IMR-90 (cell line): ENCODE results near the gene RAET1E.
A peak's percentile ranks its signal among the peaks of the same experiment; 100 is the strongest.
"Not testable (repeated sequence)": the region's sequence is repeated elsewhere in the genome, so short reads cannot be mapped to it uniquely, and the experiment has no call there.

Source experiments
- BHLHE40 ChIP-seq: fragments of 150-350 bp; IDR thresholded peaks from 2 replicates; pipeline ENCODE4 v1.6.1; 2016; ENCODE audit warnings: mild to moderate bottlenecking, low read depth, low read length
- CEBPB ChIP-seq: IDR thresholded peaks from 2 replicates; pipeline ENCODE4 v1.6.1; 2012; ENCODE audit warnings: low read depth, low read length, improper control_type of control experiment
- CHD1 ChIP-seq: IDR thresholded peaks from 2 replicates; pipeline ENCODE4 v1.6.1; 2012; ENCODE audit warnings: low read depth, low read length, improper control_type of control experiment
- MAFK ChIP-seq: IDR thresholded peaks from 2 replicates; pipeline ENCODE4 v1.6.1; 2012; ENCODE audit warnings: low read depth, low read length, improper control_type of control experiment
- MAZ ChIP-seq: IDR thresholded peaks from 2 replicates; pipeline ENCODE4 v1.6.1; 2012; ENCODE audit warnings: low read depth, mild to moderate bottlenecking, low read length, improper control_type of control experiment, moderate library complexity, borderline replicate concordance
- MXI1 ChIP-seq: IDR thresholded peaks from 2 replicates; pipeline ENCODE4 v1.6.1; 2012; ENCODE audit warnings: low read depth, mild to moderate bottlenecking, low read length, moderate library complexity, borderline replicate concordance
- POLR2A ChIP-seq: IDR thresholded peaks from 2 replicates; pipeline ENCODE4 v1.6.1; 2012; ENCODE audit warnings: mild to moderate bottlenecking, low read depth, low read length
- RAD21 ChIP-seq: IDR thresholded peaks from 2 replicates; pipeline ENCODE4 v1.6.1; 2012; ENCODE audit warnings: low read length, improper control_type of control experiment
- RCOR1 ChIP-seq: IDR thresholded peaks from 2 replicates; pipeline ENCODE4 v1.6.1; 2012; ENCODE audit warnings: mild to moderate bottlenecking, low read length, improper control_type of control experiment; ENCODE audit not compliant: insufficient replicate concordance
- SMC3 ChIP-seq: fragments of 150-350 bp; IDR thresholded peaks from 2 replicates; pipeline ENCODE4 v1.6.1; 2016; ENCODE audit warnings: low read depth, mild to moderate bottlenecking, antibody characterized with exemption, low read length, moderate library complexity
- TF ChIP-seq, protein P1 (sequence below): conservative IDR thresholded peaks from 2 replicates; pipeline ENCODE4 v1.5.1; 2012; ENCODE audit warnings: mild to moderate bottlenecking, low read depth, low read length, improper control_type of control experiment
- TF ChIP-seq, protein P2 (sequence below): fragments of 150-350 bp; IDR thresholded peaks from 2 replicates; pipeline ENCODE4 v1.6.1; 2017; ENCODE audit warnings: mild to moderate bottlenecking, antibody characterized with exemption, low read length, low read depth

DNA sequence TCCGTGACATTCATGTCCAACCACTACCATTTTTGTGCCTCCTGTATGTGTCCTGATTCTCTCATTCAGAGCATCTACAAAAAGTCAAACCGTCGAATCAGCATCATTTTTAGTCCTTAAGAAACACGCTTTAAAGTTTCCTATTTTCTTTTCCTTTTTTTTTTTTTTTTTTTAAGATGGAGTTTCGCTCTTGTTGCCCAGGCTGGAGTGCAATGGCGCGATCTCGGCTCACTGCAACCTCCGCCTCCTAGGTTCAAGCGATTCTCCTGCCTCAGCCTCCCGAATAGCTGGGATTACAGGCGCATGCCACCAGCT lies 35.5 kb downstream of the RAET1E start:
- TF ChIP-seq, protein P1, sequence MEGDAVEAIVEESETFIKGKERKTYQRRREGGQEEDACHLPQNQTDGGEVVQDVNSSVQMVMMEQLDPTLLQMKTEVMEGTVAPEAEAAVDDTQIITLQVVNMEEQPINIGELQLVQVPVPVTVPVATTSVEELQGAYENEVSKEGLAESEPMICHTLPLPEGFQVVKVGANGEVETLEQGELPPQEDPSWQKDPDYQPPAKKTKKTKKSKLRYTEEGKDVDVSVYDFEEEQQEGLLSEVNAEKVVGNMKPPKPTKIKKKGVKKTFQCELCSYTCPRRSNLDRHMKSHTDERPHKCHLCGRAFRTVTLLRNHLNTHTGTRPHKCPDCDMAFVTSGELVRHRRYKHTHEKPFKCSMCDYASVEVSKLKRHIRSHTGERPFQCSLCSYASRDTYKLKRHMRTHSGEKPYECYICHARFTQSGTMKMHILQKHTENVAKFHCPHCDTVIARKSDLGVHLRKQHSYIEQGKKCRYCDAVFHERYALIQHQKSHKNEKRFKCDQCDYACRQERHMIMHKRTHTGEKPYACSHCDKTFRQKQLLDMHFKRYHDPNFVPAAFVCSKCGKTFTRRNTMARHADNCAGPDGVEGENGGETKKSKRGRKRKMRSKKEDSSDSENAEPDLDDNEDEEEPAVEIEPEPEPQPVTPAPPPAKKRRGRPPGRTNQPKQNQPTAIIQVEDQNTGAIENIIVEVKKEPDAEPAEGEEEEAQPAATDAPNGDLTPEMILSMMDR = not testable (repeated sequence)
- TF ChIP-seq MXI1, POLR2A, RCOR1, SMC3, MAZ, BHLHE40, CEBPB, CHD1, RAD21: not testable (repeated sequence)
- TF ChIP-seq, protein P2, sequence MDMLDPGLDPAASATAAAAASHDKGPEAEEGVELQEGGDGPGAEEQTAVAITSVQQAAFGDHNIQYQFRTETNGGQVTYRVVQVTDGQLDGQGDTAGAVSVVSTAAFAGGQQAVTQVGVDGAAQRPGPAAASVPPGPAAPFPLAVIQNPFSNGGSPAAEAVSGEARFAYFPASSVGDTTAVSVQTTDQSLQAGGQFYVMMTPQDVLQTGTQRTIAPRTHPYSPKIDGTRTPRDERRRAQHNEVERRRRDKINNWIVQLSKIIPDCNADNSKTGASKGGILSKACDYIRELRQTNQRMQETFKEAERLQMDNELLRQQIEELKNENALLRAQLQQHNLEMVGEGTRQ = not testable (repeated sequence)
- TF ChIP-seq MAFK = peak; percentile 54; the same call in 1 of the 2 replicates
